Ovary (tissue), 3 donors: ENCODE measurements around the gene GSK3B.

Experiments used
- CTCF ChIP-seq, 3 donors: fragments of 450-650 bp in 2 of 3; fragments of 200-600 bp in 1 of 3; IDR thresholded peaks; one replicate each; pipeline versions ENCODE4 v1.5.1 to v1.8.0; 2016 to 2022; ENCODE audit warnings: antibody characterized with exemption in 3 of 3, mild to moderate bottlenecking in 1 of 3
- EP300 ChIP-seq: sonication (generic); formaldehyde crosslinking; IDR thresholded peaks from one replicate; pipeline ENCODE4 v1.6.1; 2017; ENCODE audit warnings: antibody characterized with exemption
- POLR2A ChIP-seq: fragments of 450-650 bp; IDR thresholded peaks from one replicate; pipeline ENCODE4 v1.6.1; 2017; ENCODE audit warnings: antibody characterized with exemption, mild to moderate bottlenecking, moderate library complexity
- donor health status: DM: no; HTN: no; CAD: no.

- TF ChIP-seq CTCF (IDR thresholded peaks at IDR 0.05) (no peak), POLR2A (no peak), EP300 (no peak)
Measured at GRCh38 chr3:120140098-120140742, 46.0 kb upstream of the GSK3B start.
